Ishikawa (cell line): Measurements from ENCODE around the gene SNAPIN.

Experiments used
- CEBPB ChIP-seq: IDR thresholded peaks from 2 replicates; pipeline ENCODE4 v1.6.1; 2012
- EP300 ChIP-seq: IDR thresholded peaks from 2 replicates; pipeline ENCODE4 v1.6.1; 2012; ENCODE audit warnings: borderline replicate concordance
- YY1 ChIP-seq: IDR thresholded peaks from 2 replicates; pipeline ENCODE4 v1.6.1; 2012; ENCODE audit warnings: low read depth
- TF ChIP-seq, protein P1 (sequence below): IDR thresholded peaks from 2 replicates; pipeline ENCODE4 v1.6.1; 2012

DNA sequence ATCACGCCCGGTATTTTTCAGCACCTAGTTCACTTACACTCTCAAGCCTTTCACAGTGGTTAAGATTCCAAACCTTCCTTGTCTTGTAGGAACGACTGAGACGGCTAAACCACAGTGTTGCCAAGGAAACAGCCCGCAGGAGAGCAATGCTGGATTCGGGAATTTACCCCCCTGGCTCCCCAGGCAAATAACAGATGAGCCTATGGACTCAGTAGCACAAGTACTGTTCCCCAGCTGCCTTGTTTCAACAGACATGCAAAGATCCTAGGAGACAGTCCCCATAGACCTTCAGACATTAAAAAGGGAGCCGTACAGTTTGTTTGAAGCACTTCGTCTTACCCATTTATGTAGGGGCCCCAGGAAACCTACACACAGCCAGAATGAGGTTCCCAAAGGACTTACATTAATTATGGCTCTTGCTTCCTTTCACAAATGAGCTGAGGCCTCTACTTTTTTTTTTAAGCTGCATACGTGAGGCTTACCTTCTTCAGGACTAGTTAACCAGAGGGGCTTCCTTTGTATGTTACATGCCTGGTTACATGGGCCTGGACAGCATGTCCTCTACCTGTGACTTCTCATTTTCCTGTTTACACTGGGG, 2.7 kb downstream of the SNAPIN start:
- TF ChIP-seq YY1 (no peak), CEBPB (no peak), EP300 (no peak)
- TF ChIP-seq, protein P1, sequence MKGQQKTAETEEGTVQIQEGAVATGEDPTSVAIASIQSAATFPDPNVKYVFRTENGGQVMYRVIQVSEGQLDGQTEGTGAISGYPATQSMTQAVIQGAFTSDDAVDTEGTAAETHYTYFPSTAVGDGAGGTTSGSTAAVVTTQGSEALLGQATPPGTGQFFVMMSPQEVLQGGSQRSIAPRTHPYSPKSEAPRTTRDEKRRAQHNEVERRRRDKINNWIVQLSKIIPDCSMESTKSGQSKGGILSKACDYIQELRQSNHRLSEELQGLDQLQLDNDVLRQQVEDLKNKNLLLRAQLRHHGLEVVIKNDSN, result no peak
